Measurements from ENCODE around the gene ZNF668. TPM values are rescaled to one million over a fixed set of nuclear protein-coding genes. Genes with fewer than 3 reads are reported as not detected.

Gene ZNF668
- total RNA-seq, 1 donor from 2014 or later = 12.7 TPM

- no peak for DNase-seq (ENCODE audit: low spot score)
- intact Hi-C loops (cut with micrococcal nuclease) = no loop called here
- Mint-ChIP-seq H3K36me3 (ENCODE audit: low read depth) (peaks cover 24% of the 10 kb centered on the region), H3K27me3 (ENCODE audit: low read depth) (no peaks in the 10 kb centered on the region), H3K9me3 (no peaks in the 10 kb centered on the region), H3K4me1 (ENCODE audit: low read depth) (peaks cover 20% of the 10 kb centered on the region), H3K4me3 (ENCODE audit: low read depth) (peak overlapping the region; percentile 54), H3K27ac (no peak overlapping the region)
Measured at GRCh38 chr16:31092330-31092729, 18.3 kb upstream of the ZNF668 start.

GRCh38 chr16:31090540-31090939 lies 16.5 kb upstream of the ZNF668 start:
- Mint-ChIP-seq H3K9me3 (no peaks in the 10 kb centered on the region), H3K27ac (no peak overlapping the region), H3K27me3 (ENCODE audit: low read depth) (no peaks in the 10 kb centered on the region), H3K4me3 (ENCODE audit: low read depth) (no peak overlapping the region), H3K36me3 (ENCODE audit: low read depth) (peaks cover 24% of the 10 kb centered on the region), H3K4me1 (ENCODE audit: low read depth) (peaks cover 16% of the 10 kb centered on the region)
- intact Hi-C loops (cut with micrococcal nuclease) = no loop called here
- DNase-seq (ENCODE audit: low spot score) = no peak

GRCh38 chr16:31089199-31089598 lies 15.2 kb upstream of the ZNF668 start:
- no peak overlapping the region for H3K4me3 Mint-ChIP-seq (ENCODE audit: low read depth)

GRCh38 chr16:31088459-31089183 lies 14.6 kb upstream of the ZNF668 start, which contains the start of gene PRSS53:
Gene PRSS53, minus strand, starts transcription at chr16:31088943. Its CDS starts 134 bp downstream, at chr16:31088809.
- Mint-ChIP-seq H3K9me3 (no peaks in the 10 kb centered on the region), H3K27me3 (ENCODE audit: low read depth) (no peaks in the 10 kb centered on the region), H3K36me3 (ENCODE audit: low read depth) (peaks cover 24% of the 10 kb centered on the region), H3K4me1 (ENCODE audit: low read depth) (peaks cover 9% of the 10 kb centered on the region), H3K27ac (no peak within 1 kb of the TSS), H3K4me3 (ENCODE audit: low read depth) (no peak within 1 kb of the TSS)
- intact Hi-C loops (cut with micrococcal nuclease) = no loop called here
- DNase-seq (ENCODE audit: low spot score) = no peak

More at GRCh38 chr16:31089199-31089598, 15.2 kb upstream of the ZNF668 start:
- no peak for DNase-seq (ENCODE audit: low spot score)
- H3K27ac Mint-ChIP-seq = no peak overlapping the region
- H3K9me3 Mint-ChIP-seq = no peaks in the 10 kb centered on the region
- intact Hi-C loops (cut with micrococcal nuclease) = no loop called here
- H3K4me1 Mint-ChIP-seq (ENCODE audit: low read depth) = peaks cover 15% of the 10 kb centered on the region
- H3K36me3 Mint-ChIP-seq (ENCODE audit: low read depth) = peaks cover 27% of the 10 kb centered on the region
- no peaks in the 10 kb centered on the region for H3K27me3 Mint-ChIP-seq (ENCODE audit: low read depth)

- intact Hi-C loops (cut with micrococcal nuclease) = no loop called here
- H3K4me1 Mint-ChIP-seq (ENCODE audit: low read depth) = peaks cover 5% of the 10 kb centered on the region
- no peaks in the 10 kb centered on the region for H3K9me3 Mint-ChIP-seq
- peaks cover 24% of the 10 kb centered on the region for H3K36me3 Mint-ChIP-seq (ENCODE audit: low read depth)
- no peaks in the 10 kb centered on the region for H3K27me3 Mint-ChIP-seq (ENCODE audit: low read depth)
- DNase-seq (ENCODE audit: low spot score) = no peak
- H3K4me3 Mint-ChIP-seq (ENCODE audit: low read depth) = no peak overlapping the region
- H3K27ac Mint-ChIP-seq = no peak overlapping the region
Measured at GRCh38 chr16:31087971-31088370, 13.9 kb upstream of the ZNF668 start.

- Mint-ChIP-seq H3K27me3 (ENCODE audit: low read depth) (no peaks in the 10 kb centered on the region), H3K36me3 (ENCODE audit: low read depth) (peaks cover 23% of the 10 kb centered on the region), H3K4me3 (ENCODE audit: low read depth) (no peak overlapping the region), H3K27ac (no peak overlapping the region), H3K4me1 (ENCODE audit: low read depth) (peaks cover 2% of the 10 kb centered on the region), H3K9me3 (no peaks in the 10 kb centered on the region)
- no peak for DNase-seq (ENCODE audit: low spot score)
- intact Hi-C loops (cut with micrococcal nuclease) = no loop called here
Measured at GRCh38 chr16:31087481-31087880, 13.4 kb upstream of the ZNF668 start.

- no peak overlapping the region for H3K4me3 Mint-ChIP-seq (ENCODE audit: low read depth)
- peaks cover 2% of the 10 kb centered on the region for H3K4me1 Mint-ChIP-seq (ENCODE audit: low read depth)
Measured at GRCh38 chr16:31086629-31086906, 12.5 kb upstream of the ZNF668 start.

GRCh38 chr16:31085873-31086628 lies 12.0 kb upstream of the ZNF668 start:
- H3K4me1 Mint-ChIP-seq (ENCODE audit: low read depth) = peaks cover 2% of the 10 kb centered on the region
- DNase-seq (ENCODE audit: low spot score) = no peak
- H3K27me3 Mint-ChIP-seq (ENCODE audit: low read depth) = no peaks in the 10 kb centered on the region
- H3K4me3 Mint-ChIP-seq (ENCODE audit: low read depth) = no peak overlapping the region
- no peaks in the 10 kb centered on the region for H3K9me3 Mint-ChIP-seq
- H3K36me3 Mint-ChIP-seq (ENCODE audit: low read depth) = peaks cover 26% of the 10 kb centered on the region
- intact Hi-C loops (cut with micrococcal nuclease) = no loop called here
- no peak overlapping the region for H3K27ac Mint-ChIP-seq

More at GRCh38 chr16:31086629-31086906, 12.5 kb upstream of the ZNF668 start:
- DNase-seq (ENCODE audit: low spot score) = no peak
- H3K36me3 Mint-ChIP-seq (ENCODE audit: low read depth) = peaks cover 27% of the 10 kb centered on the region
- no peak overlapping the region for H3K27ac Mint-ChIP-seq
- H3K9me3 Mint-ChIP-seq = no peaks in the 10 kb centered on the region
- intact Hi-C loops (cut with micrococcal nuclease) = no loop called here
- no peaks in the 10 kb centered on the region for H3K27me3 Mint-ChIP-seq (ENCODE audit: low read depth)

- no peak overlapping the region for H3K27ac Mint-ChIP-seq
Measured at GRCh38 chr16:31085411-31085810, 11.4 kb upstream of the ZNF668 start.

GRCh38 chr16:31084584-31085302 lies 10.7 kb upstream of the ZNF668 start:
- Mint-ChIP-seq H3K9me3 (no peaks in the 10 kb centered on the region), H3K27ac (no peak overlapping the region), H3K4me1 (ENCODE audit: low read depth) (peaks cover 2% of the 10 kb centered on the region), H3K36me3 (ENCODE audit: low read depth) (peaks cover 27% of the 10 kb centered on the region), H3K27me3 (ENCODE audit: low read depth) (no peaks in the 10 kb centered on the region), H3K4me3 (ENCODE audit: low read depth) (no peak overlapping the region)
- intact Hi-C loops (cut with micrococcal nuclease) = no loop called here
- DNase-seq (ENCODE audit: low spot score) = no peak

More at GRCh38 chr16:31085411-31085810, 11.4 kb upstream of the ZNF668 start:
- intact Hi-C loops (cut with micrococcal nuclease) = no loop called here
- no peaks in the 10 kb centered on the region for H3K9me3 Mint-ChIP-seq
- H3K4me1 Mint-ChIP-seq (ENCODE audit: low read depth) = peaks cover 2% of the 10 kb centered on the region
- no peak for DNase-seq (ENCODE audit: low spot score)
- H3K36me3 Mint-ChIP-seq (ENCODE audit: low read depth) = peaks cover 26% of the 10 kb centered on the region
- no peaks in the 10 kb centered on the region for H3K27me3 Mint-ChIP-seq (ENCODE audit: low read depth)
- no peak overlapping the region for H3K4me3 Mint-ChIP-seq (ENCODE audit: low read depth)

GRCh38 chr16:31083981-31084380 lies 9.9 kb upstream of the ZNF668 start:
- H3K27me3 Mint-ChIP-seq (ENCODE audit: low read depth) = no peaks in the 10 kb centered on the region
- peaks cover 29% of the 10 kb centered on the region for H3K36me3 Mint-ChIP-seq (ENCODE audit: low read depth)
- DNase-seq (ENCODE audit: low spot score) = no peak
- no peaks in the 10 kb centered on the region for H3K9me3 Mint-ChIP-seq
- peaks cover 2% of the 10 kb centered on the region for H3K4me1 Mint-ChIP-seq (ENCODE audit: low read depth)
- intact Hi-C loops (cut with micrococcal nuclease) = no loop called here
- no peak overlapping the region for H3K4me3 Mint-ChIP-seq (ENCODE audit: low read depth)
- no peak overlapping the region for H3K27ac Mint-ChIP-seq

GRCh38 chr16:31083556-31083955 lies 9.5 kb upstream of the ZNF668 start:
- Mint-ChIP-seq H3K36me3 (ENCODE audit: low read depth) (peaks cover 33% of the 10 kb centered on the region), H3K27ac (no peak overlapping the region), H3K4me3 (ENCODE audit: low read depth) (no peak overlapping the region), H3K27me3 (ENCODE audit: low read depth) (no peaks in the 10 kb centered on the region), H3K9me3 (no peaks in the 10 kb centered on the region), H3K4me1 (ENCODE audit: low read depth) (peaks cover 2% of the 10 kb centered on the region)
- DNase-seq (ENCODE audit: low spot score) = no peak
- intact Hi-C loops (cut with micrococcal nuclease) = no loop called here

GRCh38 chr16:31083081-31083480 lies 9.0 kb upstream of the ZNF668 start:
- Mint-ChIP-seq H3K9me3 (no peaks in the 10 kb centered on the region), H3K27ac (no peak overlapping the region), H3K27me3 (ENCODE audit: low read depth) (no peaks in the 10 kb centered on the region), H3K4me1 (ENCODE audit: low read depth) (peaks cover 2% of the 10 kb centered on the region), H3K36me3 (ENCODE audit: low read depth) (peaks cover 37% of the 10 kb centered on the region), H3K4me3 (ENCODE audit: low read depth) (no peak overlapping the region)
- DNase-seq (ENCODE audit: low spot score) = no peak
- intact Hi-C loops (cut with micrococcal nuclease) = no loop called here

All from activated T-helper 2 cell treated with anti-CD3 and anti-CD28 coated beads, Interferon-gamma antibody, Interleukin-2, Interleukin-4, amounts not matched to agents 10 μg/mL and 5 μg/mL and 100 μg/mL, durations not matched to agents 14 hours and 24 hours and 36 hours (primary cell).